Measurements from ENCODE around the gene MPV17L2. TPM values are rescaled to one million over a fixed set of nuclear protein-coding genes. Genes with fewer than 3 reads are reported as not detected.
A peak's percentile ranks its signal among the peaks of the same experiment; 100 is the strongest.

MPV17L2 gene
- total and polyA plus RNA-seq, 4 donors: 3.6 to 28.0 (median 14.1) TPM

- H3K27ac ChIP-seq (ENCODE audit: low read depth in 1 of 2, low read length in 2 of 2): no peak overlapping the region
These were observed 1.1 kb downstream of the MPV17L2 start for GRCh38 chr19:18194181-18194530.

GRCh38 chr19:18194554-18195238, 1.7 kb downstream of the MPV17L2 start:
- DNase-seq (ENCODE audit: low spot score): peak; percentile 65
- H3K9me3 ChIP-seq (ENCODE audit: control insufficient read depth in 4 of 4, low read length in 3 of 4): no peaks in the 10 kb centered on the region
- no peak overlapping the region for H3K27ac ChIP-seq (ENCODE audit: low read depth in 1 of 2, low read length in 2 of 2)
- H3K36me3 ChIP-seq (ENCODE audit: control insufficient read depth in 4 of 4, insufficient read depth in 3 of 4, low read depth in 1 of 4, low read length in 3 of 4): peaks cover 0 to 12% (median 2%) of the 10 kb centered on the region in 4 donors
- H3K9ac ChIP-seq (ENCODE audit: low read depth in 1 of 2, low read length in 2 of 2): no peak overlapping the region
- H3K4me1 ChIP-seq (ENCODE audit: control insufficient read depth in 4 of 4, insufficient read depth in 4 of 4, low read length in 3 of 4): peaks cover 7 to 19% (median 14%) of the 10 kb centered on the region in 4 donors
- H3K27me3 ChIP-seq (ENCODE audit: control insufficient read depth in 4 of 4, insufficient read depth in 4 of 4, low read length in 3 of 4): no peaks in the 10 kb centered on the region
- H3K4me3 ChIP-seq (ENCODE audit: low read depth in 1 of 3, low read length in 3 of 3): no peak overlapping the region
- WGBS: 63% methylated on average over 27 of the region's 27 CpGs
- TF ChIP-seq HNF4G (IDR thresholded peaks at IDR 0.05): no peak
- TF ChIP-seq, protein P1, sequence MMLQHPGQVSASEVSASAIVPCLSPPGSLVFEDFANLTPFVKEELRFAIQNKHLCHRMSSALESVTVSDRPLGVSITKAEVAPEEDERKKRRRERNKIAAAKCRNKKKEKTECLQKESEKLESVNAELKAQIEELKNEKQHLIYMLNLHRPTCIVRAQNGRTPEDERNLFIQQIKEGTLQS (IDR thresholded peaks at IDR 0.05): no peak
- no peak for TF ChIP-seq YY1 (IDR thresholded peaks at IDR 0.05)
- no peak for TF ChIP-seq EGR1 (IDR thresholded peaks at IDR 0.05; ENCODE audit: low read depth in 2 of 2)
- no peak for TF ChIP-seq CTCF (IDR thresholded peaks at IDR 0.05; ENCODE audit: low read depth, low read length, missing input control)
- no peak for TF ChIP-seq REST (IDR thresholded peaks at IDR 0.05)
- no peak for TF ChIP-seq TAF1 (conservative IDR thresholded peaks at IDR 0.05)
- no peak for TF ChIP-seq NR2F2 (IDR thresholded peaks at IDR 0.05)
- TF ChIP-seq HNF4A (conservative IDR thresholded peaks at IDR 0.05): no peak
- TF ChIP-seq RXRA (IDR thresholded peaks at IDR 0.05): no peak

More at GRCh38 chr19:18194181-18194530, 1.1 kb downstream of the MPV17L2 start:
- Histone ChIP-seq H3K9ac (ENCODE audit: low read depth in 1 of 2, low read length in 2 of 2) (no peak overlapping the region), H3K36me3 (ENCODE audit: control insufficient read depth in 4 of 4, insufficient read depth in 3 of 4, low read depth in 1 of 4, low read length in 3 of 4) (peaks cover 0 to 12% (median 2%) of the 10 kb centered on the region in 4 donors), H3K4me1 (ENCODE audit: control insufficient read depth in 4 of 4, insufficient read depth in 4 of 4, low read length in 3 of 4) (peaks cover 7 to 19% (median 14%) of the 10 kb centered on the region in 4 donors), H3K9me3 (ENCODE audit: control insufficient read depth in 4 of 4, low read length in 3 of 4) (no peaks in the 10 kb centered on the region), H3K4me3 (ENCODE audit: low read depth in 1 of 3, low read length in 3 of 3) (peak overlapping the region; percentile 43 to 87 (median 86)), H3K27me3 (ENCODE audit: control insufficient read depth in 4 of 4, insufficient read depth in 4 of 4, low read length in 3 of 4) (no peaks in the 10 kb centered on the region)
- TF ChIP-seq FOXA2 (IDR thresholded peaks at IDR 0.05): no peak
- TF ChIP-seq TAF1 (conservative IDR thresholded peaks at IDR 0.05): no peak
- TF ChIP-seq GABPA (IDR thresholded peaks at IDR 0.05 in 1 of 2, conservative IDR thresholded peaks at IDR 0.05 in 1 of 2): no peak
- no peak for TF ChIP-seq REST (IDR thresholded peaks at IDR 0.05)
- TF ChIP-seq FOXA1 (IDR thresholded peaks at IDR 0.05): no peak
- TF ChIP-seq JUND (IDR thresholded peaks at IDR 0.05): no peak
- TF ChIP-seq ZBTB33 (IDR thresholded peaks at IDR 0.05): no peak
- no peak for TF ChIP-seq RXRA (IDR thresholded peaks at IDR 0.05)
- TF ChIP-seq NR2F2 (IDR thresholded peaks at IDR 0.05): no peak
- DNase-seq (ENCODE audit: low spot score): no peak
- 78% methylated on average over 12 of the region's 12 CpGs for WGBS
